NCI-H2196 (cell line): ENCODE data around the gene UGT3A1.

ENCODE experiments used
- DNase-seq: peaks from one replicate; lab custom pipeline; 2025; ENCODE audit not compliant: unreplicated experiment; lab: John Stamatoyannopoulos, UW

UGT3A1 gene

GRCh38 chr5:35919191-35919590 lies 72.0 kb downstream of the UGT3A1 start:
- DNase-seq, result no peak

- DNase-seq, result no peak
Measured at GRCh38 chr5:35908814-35909213, 82.4 kb downstream of the UGT3A1 start.

GRCh38 chr5:35908228-35908627 lies 83.0 kb downstream of the UGT3A1 start:
- DNase-seq, result no peak

GRCh38 chr5:35904443-35905132 lies 86.6 kb downstream of the UGT3A1 start:
- no peak for DNase-seq

- no peak for DNase-seq
Measured at GRCh38 chr5:35903631-35904203, 87.5 kb downstream of the UGT3A1 start.

- DNase-seq, result no peak
Measured at GRCh38 chr5:35902046-35902672, 89.0 kb downstream of the UGT3A1 start.
